GM19099 (cell line): ENCODE results near the gene FCAMR.

ENCODE experiments used
- POLR2A ChIP-seq: IDR thresholded peaks from 3 replicates; pipeline ENCODE4 v1.6.1; 2011; ENCODE audit warnings: low read depth; ENCODE audit not compliant: insufficient read length; ENCODE audit errors: extremely low read depth

Gene FCAMR

DNA sequence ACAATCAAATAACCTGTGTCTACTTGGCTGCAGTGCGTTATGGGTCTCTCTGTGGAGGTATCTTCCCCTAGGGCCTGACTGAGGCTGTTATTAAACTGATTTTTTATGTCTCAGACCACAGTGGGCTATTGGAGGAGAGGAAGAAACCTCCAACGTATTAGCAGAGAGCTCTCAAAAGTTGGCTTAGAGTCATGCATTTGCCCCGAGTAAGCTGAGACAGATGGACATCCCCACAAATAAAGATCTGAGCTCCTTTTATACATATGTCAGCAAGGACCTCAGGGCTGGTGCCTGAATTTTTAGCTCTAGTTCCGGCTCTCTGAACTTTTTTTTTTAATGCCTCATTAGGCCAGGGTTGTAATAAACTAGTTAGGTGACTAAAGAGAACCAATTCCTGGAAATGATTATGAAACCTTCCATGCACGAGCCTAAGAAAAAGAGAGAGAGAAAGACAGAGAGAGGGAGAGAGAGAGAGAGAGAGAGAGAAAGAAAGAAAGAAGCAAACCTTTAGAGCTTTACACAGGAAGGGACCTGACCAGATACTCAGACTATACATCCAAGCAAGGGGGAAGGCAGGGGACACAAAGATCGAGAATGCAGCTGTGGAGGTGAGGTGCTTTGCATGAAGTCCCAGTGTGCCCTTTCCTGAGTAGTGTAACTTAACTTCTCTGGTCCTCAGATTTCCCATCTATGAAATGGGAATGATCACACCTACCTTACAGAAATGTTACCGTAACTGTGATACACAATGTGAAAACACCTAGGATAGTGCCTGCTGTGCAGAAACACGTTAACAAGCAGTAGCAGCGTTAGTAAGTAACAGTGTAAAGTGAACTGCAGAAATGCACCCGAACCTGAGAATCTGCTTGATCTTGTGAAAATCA is 15.6 kb downstream of the FCAMR start:
- TF ChIP-seq POLR2A: no peak

DNA sequence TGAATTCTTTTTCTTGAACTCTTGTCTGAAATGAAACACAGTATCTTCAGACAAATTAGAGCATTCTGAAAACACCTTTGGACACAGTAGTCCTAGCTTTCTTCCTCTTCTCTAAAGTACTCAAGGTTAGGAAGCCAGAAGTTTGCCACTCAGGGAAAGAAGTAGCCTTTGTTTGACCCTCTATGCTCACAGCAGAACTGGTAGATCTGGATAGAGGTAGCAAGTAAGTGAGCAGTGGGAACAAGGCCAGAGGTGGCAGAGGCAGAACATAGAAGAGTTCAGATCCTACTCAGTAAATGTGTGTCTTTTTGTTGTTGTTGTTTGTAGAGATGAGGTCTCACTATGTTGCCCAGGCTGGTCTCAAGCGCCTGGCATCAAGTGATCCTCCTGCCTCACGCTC is 16.6 kb downstream of the FCAMR start:
- TF ChIP-seq POLR2A: no peak

DNA sequence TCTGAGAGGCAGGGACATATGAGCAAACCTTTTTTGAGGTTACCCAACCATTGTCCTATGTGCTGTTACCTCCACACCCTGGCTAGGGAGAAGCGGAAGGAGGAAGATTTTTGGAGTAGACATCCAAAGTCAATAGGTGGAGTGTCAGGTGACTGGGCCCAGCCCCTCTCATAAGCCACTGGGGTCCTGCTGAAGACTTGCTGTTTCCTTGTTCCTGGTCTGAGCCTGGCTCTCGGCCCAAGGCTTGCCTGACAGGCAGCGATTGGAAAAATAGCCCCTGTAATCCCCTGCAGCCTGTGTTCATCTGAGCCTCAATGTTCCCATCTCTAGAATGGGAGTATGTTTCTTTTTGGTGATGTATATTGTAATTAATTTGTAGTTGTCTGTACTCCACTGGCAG is 17.1 kb downstream of the FCAMR start:
- no peak for TF ChIP-seq POLR2A

DNA sequence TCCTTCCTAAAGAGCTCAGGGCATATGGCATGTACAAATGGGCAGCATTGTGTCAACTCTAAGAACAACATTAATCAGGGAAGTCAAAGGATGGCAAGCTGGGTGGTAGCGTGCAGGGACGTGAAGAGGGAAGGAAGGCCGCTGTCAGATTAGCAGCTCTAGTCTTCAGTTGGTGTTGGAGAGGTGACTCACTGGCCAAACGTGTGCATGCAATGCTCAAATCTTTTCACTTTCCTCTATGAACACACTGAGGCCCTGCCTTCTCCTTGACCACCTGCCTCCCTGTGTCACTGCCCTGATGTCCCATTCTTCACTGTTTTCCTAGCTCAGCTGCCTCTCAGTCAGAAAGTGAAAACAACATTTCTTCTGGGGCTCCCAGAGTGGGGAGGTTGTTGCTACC is 18.1 kb downstream of the FCAMR start:
- TF ChIP-seq POLR2A: no peak

DNA sequence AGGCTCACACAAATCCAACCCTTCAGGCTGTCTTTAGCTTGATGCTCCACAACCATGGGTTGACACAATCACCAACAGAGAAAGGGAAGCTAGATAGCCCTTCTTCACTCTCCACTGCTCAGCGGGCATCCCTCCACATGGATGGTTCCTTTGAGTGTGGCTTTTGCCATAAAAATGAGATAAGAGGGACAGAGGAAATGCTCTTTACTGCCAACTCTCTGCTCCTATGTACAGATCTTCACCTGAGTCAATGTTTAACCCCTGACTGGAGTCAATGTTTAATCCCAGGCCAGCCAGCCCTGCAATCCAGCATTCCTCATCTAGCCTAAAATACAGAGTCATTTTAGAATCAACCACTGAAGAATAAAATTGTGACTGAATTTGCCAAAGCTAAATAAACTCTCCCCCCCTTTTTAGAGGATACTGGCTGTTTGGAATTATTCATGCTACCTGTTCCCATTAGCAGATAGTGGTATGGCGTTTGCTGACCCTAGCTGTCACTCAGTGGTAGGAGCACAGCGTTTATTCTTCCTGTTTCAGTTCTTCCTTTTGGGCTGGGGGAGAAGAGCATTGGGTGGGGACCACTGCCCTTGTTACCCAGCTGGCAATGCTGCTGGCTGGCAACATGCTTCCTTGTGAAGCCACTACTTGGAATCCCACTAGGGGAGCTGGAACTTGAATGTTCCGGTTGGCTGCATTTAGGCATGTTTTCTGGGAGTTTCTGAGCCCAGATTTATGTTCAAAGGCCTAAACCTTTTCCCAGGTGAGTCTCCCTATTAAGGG is 18.8 kb downstream of the FCAMR start:
- TF ChIP-seq POLR2A: no peak

DNA sequence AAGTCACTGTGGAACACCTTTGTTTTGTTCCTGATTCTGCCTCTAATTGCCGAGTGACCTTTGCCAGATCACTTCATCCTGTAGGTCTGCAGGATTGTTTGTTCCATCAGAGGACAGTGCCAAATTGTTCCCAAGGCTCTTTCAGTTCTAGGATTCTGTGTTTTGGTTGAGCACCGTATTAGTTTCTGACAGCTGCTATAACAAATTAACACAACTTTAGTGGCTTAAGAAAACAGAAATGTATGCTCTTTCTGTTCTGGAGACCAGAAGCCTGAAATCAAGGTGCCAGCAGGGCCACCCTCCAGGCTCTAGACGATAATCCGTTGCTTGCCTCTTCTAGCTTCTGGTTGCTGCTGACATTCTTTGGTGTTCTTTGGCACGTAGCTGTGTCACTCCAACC is 20.6 kb downstream of the FCAMR start:
- no peak for TF ChIP-seq POLR2A

DNA sequence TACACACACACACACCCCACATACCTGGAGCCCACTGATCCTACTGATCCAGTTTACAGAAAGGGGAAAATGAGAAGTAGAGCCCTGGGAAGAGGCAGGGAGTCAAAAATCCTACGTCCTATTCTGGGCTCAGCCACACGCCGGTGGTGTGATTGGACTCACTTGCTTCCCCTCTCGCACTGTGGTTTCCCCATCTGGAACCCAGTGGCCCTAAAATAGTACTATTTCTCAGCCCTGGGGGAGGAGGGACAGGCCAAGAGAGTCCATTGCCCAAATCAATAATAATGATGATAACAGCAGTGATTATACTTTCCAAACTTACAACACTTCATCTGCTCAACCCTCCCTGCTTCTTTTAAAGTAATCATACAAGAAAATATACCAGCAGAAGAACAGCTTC is 21.1 kb downstream of the FCAMR start:
- no peak for TF ChIP-seq POLR2A

DNA sequence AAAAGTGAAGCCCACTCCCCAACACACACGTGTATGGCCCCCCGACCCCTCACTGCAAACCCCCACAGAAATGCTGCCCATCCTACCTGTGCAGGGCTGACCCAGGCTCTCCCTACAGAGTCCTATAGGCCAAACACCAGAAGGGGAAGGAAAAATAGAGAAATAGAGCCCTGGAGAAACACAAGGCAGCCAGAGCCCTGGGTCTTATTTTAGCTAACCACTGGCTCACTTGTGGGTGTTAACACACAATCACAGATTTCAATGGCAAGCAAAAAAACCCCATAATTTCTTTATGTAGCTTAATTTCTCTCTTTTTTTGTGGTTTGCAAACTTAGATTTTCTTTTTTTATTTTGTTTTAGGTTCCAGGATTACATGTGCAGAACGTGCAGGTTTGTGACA is 23.0 kb downstream of the FCAMR start:
- TF ChIP-seq POLR2A: no peak

DNA sequence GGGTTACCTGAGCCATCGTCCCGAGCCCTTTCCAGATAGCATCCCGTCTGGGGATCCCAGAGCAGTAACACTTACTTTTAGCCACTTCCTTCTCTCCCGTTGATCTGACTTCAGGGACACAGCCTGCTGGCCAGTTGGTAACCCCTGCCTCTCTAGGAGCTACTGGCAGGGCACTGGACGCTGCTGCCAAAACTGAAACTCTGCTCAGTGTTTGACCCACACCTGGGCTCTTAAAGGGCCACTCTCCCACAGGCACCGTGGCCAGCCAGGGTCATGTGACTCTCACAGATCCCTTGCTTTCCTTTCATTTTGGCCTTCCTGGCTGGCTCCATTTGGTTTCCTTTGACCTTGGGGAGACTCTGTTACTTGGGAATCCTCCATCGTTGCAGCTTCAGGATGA is 24.0 kb downstream of the FCAMR start, which contains the start of gene PIGR:
Gene PIGR (minus strand): TSS at position 206 of the 400 bp plus-strand sequence. CDS start 5,935 bp downstream, outside the sequence.
- no peak for TF ChIP-seq POLR2A

DNA sequence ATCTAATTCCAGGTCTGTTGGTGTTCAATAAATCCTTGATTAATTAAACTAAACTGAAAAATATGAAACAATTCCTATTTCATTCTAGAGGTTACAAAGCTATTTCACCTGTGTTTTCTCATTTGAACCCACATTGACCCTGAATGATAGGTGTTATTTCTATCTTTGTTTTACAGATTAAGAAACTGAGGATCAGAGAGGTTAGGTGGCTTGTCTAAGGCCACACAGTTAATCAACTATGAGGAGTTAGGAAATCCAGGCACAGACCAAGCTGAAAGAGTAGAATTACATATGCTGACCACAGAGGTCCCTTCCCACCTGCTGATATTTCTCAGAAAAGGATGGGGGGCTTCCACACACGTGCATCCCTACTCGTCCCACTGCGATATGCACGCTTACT is 24.5 kb downstream of the FCAMR start:
- no peak for TF ChIP-seq POLR2A

DNA sequence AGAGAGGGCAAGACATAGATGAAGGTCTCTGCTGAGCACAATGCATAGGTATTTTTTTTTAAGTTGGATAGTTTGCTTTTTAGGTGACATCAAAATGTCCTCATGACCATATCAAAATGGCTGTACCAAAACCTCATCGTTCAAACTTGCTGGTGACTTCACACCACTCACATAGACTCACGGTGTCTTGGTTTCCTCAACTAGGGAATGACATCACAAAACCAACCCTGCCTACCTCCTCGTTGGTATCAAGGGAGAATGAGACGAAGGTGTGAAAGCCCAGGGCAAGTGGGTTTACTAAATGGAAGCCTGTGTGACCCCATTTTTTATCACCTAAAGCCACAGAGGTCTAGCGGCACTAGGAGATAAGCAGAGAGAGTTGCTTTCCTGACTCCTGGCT is 25.6 kb downstream of the FCAMR start:
- no peak for TF ChIP-seq POLR2A

DNA sequence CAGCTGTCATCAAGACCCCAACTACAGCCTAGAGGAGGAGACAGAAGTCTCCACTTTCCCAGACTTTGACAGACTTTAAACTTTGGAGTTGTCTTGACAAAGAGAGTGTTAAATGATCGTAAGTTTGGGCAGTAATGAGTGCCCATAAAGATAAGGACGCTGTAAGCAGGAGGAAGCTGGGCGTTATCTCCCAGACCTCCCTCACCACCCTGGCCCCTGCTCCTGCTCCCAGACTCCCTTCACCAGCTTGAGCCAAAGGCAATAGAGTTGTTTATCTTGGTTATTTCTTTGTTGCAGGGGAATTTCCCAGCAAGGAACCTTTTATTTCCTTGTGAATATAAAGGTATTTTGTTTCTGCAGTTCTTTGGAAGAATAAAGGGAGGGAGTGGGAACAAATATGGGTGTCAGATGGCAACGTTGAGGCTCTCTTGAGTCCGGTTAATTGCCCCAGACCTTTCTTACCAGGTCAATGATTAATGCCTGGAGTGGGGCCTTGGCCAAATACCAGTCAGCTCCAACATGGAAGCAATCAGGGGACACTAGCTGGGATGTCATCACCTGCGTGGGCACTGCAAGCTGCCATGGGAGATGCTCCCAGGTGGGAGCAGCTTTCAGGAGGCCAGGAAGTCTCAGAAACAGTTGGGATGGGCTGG is 28.4 kb downstream of the FCAMR start:
- TF ChIP-seq POLR2A: no peak

DNA sequence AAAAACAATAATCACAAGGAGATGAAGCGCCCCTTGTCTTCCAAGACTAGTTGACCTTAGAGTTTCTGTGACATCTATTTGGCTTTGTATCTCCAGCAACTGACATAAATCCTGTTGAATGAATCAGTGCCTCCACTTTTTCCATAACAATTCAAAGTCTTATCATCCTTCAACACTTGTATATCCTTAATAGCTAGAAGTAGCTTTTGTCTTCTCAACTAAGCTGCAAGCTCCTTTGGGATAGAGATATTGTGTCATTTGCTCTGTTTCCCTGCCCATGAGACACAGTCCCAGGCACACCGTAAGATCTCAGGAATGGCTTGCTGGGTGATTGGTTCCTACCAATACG is 29.7 kb downstream of the FCAMR start:
- TF ChIP-seq POLR2A: no peak

DNA sequence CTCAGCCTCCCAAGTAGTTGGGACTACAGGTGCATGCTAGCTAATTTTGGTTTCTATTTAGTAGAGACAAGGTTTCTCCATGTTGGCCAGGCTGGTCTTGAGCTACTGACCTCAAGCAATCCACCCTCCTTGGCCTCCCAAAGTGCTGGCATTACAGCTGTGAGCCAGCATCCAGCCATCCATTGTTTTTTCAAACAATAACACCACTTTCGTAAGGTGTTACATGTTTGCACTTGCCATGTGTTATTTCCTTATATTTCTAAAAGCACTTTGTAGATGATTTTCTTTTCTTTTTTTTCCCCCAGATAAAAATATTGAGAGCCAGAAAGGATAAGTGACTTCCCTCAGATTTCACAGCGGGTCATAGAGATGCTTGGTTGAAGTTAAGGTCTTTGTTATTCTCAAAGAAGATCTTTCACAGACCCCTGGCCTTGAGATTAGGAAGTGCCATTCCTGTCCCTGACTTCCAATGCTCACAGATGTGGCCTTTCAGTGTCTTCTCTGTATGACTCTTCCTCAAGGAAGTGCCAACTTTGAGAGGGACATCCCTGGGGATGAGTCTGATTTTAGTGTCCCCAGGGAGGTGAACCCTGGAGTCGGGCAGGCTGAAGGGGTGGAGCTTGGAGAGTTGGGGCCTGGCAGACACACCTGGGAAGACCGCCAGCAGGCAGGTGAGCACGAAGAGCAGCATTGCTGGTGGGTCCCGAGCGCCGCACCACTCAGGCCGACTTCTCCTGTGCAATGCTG is 30.2 kb downstream of the FCAMR start:
- no peak for TF ChIP-seq POLR2A

DNA sequence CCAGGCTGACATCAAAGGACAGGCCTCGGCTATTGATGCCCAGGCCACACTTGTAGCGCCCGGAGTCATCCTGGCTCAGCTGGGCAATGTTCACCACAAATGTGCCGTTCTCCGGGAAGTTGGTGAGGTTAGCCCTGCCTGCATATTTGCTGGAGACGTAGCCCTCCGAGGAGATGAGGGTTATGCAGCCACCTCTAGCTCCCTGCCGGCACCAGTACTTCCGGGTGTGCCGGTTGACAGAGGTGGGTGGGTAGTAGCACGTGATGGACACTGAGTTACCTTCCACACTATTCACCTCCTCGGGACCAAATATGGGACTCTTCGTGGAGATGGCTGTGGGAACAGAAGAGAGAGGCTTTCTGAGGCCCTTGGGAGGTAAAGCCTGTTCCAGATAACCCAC is 31.1 kb downstream of the FCAMR start:
- TF ChIP-seq POLR2A: no peak
